Hippocampal formation (tissue), 2 donors: ENCODE results near the gene MIP.
"Not testable (repeated sequence)": the region's sequence is repeated elsewhere in the genome, so short reads cannot be mapped to it uniquely, and the experiment has no call there.

ENCODE experiments used
- DNase-seq, 2 donors: peaks; one replicate each; lab custom pipeline; 2025; lab: John Stamatoyannopoulos, UW

Gene MIP

DNA sequence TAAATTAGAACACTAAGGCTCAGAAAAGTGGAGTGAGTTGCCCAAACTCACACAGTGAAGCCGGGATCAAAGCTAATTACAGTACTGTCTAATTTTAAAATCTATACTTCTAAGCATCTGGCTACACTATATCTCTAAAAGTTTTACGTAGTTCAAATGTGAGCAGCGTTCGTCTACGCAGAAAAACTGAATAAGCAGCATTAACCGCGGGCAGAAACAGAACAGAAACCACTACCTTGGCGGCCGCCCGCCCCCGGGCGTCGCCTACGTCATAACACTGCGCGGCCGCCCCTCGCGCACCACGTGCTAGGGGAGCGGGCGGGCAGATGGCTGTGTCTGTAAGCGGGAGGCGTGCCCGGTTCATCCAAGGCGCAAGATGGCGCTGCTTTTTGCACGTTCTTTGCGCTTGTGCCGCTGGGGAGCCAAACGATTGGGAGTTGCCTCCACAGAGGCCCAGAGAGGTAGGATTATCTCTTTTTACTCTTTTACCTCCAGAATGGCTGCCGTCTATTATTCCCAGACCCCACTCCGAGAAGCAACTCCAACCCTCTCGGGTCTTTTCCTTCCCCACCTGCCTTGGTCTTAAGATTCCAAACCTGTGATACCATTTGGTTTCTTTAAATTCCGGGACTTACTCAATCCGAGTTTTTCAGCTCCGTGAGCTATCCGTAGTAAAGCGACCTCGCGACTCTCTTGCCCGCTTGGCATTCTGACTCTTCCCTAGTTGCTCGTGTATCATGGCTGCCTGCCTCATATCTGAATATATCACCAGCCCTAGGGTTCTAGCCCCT, 14.0 kb upstream of the MIP start, which contains the start of gene SPRYD4:
Gene SPRYD4 (plus strand): TSS at position 363 of the 791 bp plus-strand sequence. CDS start 14 bp downstream, at position 377.
- peak; percentile 90 to 91 for DNase-seq

DNA sequence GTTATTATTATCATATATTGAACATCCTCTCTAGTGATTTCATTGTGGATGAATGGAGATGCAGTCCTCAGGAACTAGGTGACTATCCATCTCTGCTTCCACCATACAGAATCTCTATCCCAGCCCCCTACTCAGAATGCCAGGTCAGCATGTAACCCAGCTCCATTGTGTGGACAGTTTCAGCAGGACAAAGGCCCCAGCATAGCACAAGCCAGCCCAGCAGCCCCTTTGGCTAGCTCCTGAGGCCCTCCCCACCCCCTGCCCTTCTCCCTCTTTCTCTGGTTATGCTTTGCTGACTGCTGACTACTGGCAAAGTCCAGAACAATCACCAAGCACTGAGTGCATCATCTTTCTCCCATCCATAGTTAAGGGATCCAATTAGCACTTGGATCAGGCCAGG, 8.1 kb upstream of the MIP start:
- no peak for DNase-seq

DNA sequence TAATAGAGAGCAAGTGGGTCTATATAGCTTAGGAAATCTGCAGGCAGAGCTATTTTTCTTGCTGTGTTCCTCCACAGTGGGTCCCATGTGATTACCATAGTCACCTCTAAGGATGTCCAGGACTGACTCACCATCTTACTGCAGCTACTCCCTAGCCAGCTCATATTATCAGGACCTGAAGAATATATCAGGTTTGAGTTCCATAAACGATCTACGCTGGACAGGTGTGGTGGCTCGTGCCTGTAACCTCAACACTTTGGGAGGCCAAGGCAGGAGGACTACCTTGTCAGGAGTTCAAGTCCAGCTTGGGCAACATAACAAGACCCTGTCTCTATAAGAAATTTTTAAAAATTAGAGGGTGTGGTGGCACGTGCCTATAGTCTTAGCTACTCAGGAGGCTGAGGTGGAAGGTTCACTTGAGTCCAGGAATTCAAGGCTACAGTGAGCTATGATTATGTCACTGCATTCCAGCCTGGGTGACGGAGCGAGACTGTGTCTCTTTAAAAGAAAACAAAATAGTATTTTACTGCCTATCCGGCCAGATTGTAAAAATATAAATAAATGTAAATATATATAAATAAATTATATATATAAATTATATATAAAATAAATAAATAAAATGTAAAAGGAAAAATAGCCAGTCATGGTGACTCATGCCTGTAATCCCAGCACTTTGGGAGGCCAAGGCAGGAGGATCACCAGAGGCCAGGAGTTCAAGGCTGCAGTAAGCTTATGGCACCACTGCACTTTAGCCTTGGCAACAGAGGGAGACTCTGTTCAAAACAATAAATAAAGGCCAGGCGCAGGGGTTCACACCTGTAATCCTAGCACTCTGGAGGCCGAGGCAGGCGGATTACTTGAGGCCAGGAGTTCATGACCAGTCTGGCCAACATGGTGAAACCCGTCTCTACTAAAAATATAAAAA, 7.0 kb upstream of the MIP start:
- DNase-seq: no peak

DNA sequence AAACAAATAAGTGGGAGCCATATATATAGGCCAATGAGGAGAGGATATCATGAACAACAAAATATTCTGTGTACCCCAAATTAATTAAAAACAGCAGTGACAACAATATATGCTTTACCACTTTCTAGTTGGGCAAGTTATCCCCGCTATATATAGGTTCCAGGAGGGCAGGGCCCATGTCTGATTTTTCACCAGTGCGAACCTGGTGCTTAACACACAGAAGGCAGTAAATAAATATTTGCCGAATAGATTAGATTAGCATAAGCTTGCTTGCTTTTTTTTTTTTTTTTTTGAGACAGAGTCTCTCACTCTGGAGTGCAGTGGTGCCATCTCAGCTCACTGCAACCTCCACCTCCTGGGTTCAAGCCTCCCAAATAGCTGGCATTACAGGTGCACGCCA, 3.4 kb upstream of the MIP start:
- DNase-seq: no peak

DNA sequence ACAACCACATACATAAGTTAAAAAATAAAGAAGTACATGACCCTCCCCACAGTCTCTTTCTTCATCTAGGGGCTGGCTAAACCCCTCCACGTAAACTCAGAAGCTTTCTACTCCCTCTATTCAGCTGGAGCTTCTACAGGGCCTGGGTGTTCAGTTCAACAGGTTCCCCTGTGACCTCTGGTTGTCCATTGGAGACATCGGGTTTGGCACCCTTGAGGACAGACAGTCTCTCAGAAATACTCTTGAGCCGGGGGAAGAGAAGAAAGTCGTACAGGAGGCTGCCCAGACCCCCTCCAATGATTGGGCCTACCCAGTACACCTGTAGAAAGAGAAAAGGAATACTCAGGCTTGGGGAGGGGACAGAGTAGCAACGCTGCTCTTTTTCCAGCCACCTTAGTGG, 3.3 kb downstream of the MIP start:
- no peak for DNase-seq

DNA sequence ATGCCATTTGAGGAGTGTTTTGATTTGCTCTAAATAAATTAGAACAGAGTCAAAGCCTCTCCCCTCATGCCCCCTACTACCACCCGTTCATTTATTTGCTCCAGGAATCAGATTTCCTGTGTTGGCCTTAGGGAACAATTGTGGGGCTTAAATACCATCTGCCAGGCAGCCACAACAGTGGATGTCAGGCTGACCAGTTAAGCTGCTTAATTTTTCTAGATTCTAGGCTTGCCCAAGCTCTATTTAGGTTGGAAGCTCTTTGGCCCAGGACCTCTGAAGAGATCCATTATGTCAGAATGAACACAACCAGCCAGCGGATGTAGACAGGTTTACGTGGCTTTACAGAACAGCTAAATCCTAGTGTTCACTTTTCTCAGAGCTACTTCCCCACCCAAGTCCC, 4.2 kb downstream of the MIP start:
- DNase-seq: no peak

DNA sequence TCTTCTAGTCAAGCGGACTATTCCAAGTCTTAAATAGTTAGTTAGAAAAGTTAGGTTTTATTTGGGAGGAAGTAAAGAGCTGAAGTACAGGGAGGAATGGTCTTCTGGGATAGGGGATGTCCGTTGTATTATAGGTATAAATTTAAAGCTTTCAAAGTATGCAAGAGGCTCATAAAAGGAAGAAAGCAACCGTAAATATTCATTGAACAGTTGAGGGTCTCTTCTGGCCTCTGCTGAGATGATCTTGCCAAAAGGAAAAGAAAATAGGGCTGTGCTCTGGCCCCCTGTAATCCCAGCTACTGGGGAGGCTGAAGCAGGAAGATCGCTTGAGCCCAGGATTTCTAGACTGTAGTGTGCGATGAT, 4.9 kb downstream of the MIP start:
- no peak for DNase-seq

DNA sequence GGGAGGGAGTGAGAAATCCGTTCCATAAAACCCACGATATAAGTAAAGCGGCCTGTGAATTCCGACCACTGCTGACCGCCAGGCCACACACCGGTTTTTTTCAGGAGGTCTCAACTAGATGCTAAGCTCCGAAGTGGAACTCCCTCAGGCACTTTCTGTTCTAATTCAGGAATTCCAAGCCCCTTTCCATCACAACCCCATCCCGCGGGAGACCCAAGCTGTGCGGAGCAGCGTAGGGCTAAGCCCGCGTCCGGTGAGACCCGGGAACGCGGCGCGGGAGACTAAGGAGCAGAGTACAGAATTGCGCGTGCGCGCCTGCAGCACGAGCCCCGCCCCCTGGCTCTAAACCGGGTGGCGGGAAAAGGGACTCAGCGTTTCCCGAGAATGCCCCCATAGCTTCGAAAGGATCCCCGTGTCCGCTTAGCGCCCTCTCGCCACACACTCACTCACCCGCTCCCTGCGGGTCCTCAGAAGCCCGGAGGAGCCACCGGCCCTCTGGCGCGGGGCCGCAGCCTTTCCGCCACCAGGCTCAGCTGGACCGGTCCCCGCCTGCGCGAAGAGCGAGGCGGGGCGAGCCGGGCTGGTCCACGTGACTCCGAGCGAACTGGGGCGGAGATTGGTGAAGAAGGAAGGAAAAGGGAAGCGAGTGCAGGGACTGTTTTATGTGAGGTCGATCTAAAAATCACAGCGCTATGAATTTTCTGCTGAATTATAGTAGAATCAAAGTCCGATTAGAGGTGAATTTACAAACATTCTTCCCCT, 5.4 kb downstream of the MIP start, which contains the start of gene TIMELESS:
Gene TIMELESS (minus strand): TSS at position 567 of the 762 bp plus-strand sequence. CDS start 15,256 bp downstream, outside the sequence.
- DNase-seq: peak; percentile 90 to 93

DNA sequence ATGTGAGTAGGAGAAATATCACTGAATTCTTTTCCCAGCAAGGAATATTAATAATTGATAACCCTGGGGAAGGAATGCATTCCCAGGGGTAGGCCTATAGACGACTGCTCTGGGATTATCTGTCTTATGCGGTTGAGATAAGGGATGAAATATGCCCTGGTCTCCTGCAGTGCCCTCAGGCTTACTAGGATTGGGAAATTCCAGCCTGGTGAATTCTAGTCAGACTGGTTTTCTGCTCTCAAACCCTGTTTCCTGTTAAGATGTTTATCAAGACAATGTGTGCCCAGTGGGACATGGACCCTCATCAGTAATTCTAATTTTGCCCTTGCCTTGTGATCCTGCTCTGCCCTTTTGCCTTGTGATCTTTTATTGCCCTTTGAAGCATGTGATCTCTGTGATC, 11.2 kb downstream of the MIP start:
- not testable (repeated sequence) for DNase-seq

DNA sequence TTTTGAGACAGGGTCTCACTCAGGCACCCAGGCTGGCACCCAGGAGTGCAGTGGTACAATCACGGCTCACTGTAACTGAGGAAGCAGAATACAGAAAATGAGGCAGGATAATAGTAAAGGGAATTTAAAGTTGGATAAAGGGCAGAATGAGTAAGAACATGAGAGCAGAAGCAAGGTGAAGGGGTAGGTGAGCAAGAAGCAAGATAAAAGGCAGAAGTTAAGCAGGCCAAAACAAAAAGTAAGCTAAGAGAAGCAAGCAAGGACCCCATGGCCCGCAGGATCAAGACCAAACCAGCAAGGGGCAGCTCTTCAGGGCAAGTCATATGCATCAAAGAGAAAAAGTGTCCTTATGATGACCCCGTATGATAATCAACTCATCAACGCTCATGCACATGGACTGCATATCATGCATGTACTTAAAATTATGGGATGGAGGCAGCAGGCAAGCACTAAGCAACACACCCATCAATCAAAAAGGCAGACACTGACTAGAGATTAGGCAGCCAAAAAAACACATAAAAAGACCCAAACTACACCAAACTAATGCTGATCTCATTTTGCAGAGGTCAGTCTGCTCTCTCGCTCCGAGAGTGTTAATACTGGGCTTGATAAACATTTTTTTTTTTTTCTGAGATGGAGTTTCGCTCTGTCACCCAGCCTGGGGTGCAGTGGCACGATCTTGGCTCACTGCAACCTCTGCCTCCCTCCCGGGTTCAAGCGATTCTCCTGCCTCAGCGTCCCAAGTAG, 16.9 kb downstream of the MIP start:
- DNase-seq: no peak

DNA sequence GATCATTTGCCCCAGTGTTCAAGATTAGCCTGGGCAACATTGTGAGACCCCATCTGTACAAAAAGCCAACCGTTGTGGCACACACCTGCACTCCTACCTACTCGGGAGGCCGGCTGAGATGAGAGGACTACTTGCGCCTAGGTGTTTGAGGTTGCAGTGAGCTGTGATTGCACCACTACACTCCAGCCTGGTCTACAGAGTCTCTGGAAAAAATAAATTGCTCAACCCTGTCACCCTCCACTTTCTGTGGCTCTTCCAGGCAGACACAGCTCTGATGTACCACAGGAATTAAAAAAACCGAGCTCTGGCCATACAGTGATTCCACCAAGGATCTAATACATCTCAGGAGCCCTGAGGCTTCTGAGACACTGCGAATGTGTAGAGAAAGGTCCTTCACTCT, 19.6 kb downstream of the MIP start:
- DNase-seq: no peak

DNA sequence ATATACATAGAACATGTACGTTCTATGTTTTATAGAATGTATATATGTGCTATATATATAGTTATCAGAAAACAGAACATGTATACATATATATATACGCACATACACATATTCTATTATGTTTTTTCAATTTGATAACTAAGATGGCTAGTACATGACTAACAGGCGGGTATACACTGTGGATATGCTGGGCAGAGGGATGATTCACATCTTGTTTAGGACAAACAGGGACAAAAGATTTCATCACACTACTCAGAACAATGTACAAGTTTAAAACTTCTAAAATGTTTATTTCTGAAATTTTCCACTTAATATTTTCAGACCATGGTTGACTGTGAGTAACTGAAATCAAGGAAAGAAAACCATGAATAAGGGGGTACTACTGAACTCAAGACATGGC, 22.6 kb downstream of the MIP start:
- DNase-seq: no peak

DNA sequence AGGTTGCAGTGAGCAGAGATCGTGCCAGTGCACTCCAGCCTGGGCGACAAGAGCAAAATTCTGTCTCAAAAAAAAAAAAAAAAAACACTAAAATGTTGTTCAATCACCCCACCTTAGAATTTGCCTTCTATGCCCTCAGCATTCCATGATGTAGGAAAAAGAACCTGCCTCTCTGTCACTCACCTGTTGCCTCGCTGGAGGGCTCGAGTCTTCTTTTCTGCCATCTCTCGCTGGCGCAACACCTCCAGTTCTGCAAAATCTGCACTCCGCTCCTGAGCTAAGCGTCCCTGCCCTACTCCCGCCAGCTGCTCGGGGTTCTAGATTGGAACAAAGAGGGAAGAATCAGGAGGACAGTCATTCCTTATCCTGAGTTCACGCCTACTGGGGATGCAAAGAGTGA, 23.2 kb downstream of the MIP start:
- no peak for DNase-seq

DNA sequence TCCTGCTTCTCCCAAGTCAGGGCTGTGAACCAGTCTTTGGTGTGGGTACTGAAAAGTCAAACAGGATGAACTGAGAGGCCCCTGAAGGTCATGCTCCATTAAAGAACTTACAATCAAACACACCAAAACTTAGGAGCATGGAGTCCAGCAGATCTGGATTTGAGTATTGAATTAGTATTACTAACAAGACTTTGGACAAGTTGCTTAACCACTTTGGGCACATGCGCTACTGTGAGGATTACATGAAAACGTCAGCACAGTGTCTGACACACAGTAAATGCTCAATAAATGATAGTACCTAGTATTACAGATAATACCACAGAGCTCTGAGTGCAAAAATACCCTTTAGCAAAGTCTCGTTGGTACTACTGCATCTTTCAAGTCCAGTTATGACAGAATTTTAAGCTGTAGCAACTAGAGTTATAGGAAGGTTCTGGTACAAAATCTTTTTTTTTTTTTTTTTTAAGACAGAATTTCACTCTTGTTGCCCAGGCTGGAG, 28.5 kb downstream of the MIP start:
- DNase-seq: no peak

DNA sequence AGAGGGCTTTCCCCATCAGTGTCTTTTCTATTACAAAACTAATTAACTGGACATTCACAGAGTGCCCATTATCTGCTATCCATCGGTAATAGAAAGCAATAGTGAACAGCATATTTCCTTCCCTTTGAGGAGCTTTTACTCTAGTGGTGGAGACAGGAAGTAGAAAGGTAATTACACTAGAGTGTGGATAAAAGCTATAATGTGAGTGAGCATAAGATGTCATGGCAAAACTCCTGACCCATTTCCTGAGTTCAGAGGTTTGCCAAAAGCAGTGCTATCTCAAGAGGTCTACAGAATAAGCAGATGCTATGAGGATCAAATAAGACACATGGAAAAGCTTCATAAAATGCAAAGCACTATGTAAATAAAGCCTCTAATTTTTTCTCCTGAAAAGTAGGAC, 29.3 kb downstream of the MIP start:
- no peak for DNase-seq

DNA sequence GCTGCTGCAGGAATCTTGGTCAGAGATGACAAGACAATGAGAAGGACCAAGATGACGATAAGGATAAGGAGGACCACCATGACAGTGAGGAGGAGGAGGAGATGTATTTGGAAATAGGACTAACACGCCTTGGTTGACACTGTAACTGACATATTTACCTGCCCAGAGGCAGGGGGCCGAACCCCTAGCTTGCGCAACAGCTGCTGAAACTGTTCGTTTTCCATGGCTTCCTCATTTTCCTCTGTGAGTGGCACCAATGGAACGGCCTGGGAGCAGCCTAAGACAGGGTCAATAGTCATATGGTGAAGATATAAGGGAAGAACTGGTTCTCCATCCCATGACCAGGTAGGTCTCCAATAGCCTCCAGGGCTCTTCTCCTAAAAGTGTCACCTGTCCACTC, 34.0 kb downstream of the MIP start:
- DNase-seq: no peak

DNA sequence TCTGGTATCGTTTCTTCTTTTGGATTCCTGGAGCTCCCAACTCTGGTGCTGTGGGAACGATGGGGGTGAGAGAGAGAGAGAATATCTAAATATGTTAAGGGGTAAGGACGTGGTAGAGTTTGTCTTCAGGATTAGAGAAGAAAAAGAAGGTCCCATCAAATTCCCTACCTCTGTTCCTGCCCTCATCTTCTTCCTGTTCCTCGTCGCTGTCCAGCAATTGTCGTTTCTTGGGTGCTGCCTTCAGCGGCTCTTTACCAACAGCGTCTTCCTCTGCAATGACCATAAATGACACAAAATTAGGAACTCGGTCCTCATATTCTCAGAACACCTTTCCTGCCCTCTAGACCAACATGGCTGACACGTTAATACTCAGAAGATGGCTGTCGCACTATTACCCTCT, 36.7 kb downstream of the MIP start:
- DNase-seq: no peak

DNA sequence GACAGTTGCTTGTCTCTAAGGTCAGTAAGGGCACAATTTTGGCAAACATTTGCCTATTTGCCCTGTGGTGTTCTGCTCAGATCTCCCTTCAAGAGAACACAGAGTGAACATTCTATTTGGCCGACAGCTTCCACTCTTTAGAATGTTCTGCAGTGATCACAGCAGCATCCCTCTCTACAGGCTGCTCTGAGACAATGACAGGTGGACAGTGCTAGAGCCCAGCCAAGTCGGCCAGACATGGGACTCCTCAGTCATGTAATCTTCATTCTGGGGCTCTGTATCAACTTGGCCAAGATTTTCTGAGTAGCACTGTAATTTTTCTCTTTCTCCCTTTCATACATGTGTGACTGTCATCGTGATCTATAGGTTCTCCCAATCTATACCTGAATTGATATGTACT, 40.1 kb downstream of the MIP start:
- no peak for DNase-seq

DNA sequence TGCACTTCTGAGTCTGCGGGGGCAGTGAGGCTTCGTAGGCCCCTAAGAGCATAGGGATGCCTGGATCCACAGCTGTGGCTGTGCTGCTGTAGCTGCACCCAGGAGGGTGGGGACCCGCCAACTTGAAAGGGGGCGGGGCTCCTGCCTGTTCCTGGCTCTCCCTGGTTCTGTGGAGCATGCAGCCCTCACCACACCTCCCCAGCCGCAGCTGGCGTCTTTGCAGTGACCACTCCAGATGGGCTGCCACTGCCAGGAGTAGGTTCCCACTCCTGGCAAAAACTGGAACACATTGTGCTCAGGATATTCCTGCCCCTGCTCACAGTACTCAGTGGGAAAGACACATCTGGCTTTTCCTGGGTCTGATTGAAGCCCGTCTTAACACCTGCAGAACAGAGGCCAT, 41.1 kb downstream of the MIP start:
- DNase-seq: no peak

DNA sequence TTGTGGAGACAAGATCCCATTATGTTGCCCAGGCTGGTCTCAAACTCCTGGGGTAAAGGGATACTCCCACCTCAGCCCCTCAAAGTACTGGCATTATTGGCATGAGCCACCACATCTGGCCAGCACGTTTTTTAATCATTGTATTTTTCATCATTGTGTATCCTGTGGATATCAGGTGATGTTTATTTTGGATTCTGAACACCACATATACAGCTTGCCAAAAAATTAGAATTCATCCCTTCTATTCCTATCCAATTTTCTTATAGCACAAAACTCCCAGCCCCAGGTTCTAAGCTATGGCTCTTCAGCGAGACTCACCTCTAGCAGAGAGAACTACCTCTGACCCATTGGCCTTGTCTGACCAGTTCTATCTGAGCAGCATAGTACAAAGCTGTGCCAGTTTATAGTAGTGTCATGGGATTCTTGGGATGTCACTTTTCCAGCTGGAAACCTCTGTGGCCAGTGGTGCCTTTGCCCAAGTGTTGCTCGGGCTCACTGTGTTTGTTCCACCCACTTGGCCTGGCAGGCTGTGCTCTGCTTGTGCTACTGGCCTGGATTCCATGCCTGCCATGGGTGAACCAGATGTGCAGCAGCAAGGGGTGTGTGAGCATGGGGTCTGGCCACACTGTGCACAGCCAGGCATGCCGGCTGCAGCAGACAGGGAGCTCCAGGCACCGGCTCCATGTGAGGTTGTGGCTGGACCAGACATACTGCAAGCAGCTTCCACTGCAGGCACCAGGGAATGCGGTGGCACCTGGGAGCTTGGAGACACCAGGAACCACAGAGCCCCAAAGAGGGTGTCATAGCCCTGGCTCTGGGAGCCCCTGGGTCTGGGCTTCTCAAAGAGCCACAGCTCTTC, 42.4 kb downstream of the MIP start:
- no peak for DNase-seq
